Bronchial epithelial cell (primary cell): ENCODE measurements around the gene OPCML. TPM values are rescaled to one million over a fixed set of nuclear protein-coding genes. Genes with fewer than 3 reads are reported as not detected.
A peak's percentile ranks its signal among the peaks of the same experiment; 100 is the strongest.

ENCODE experiments used
- DNase-seq: peaks from one replicate; pipeline ENCODE4 v3.0.0-alpha.2; 2010; ENCODE audit warnings: low read depth
- FAIRE-seq: peaks from 2 replicates; lab custom pipeline; 2011; peaks lifted over from hg19 to GRCh38; lab: Jason Lieb, UNC
- H3K27me3 ChIP-seq: 2 replicates; pipeline ENCODE4 v1.5.1; 2011; ENCODE audit warnings: low read length; ENCODE audit not compliant: control insufficient read depth, insufficient read depth
- H3K36me3 ChIP-seq: 2 replicates; pipeline ENCODE4 v1.5.1; 2011; ENCODE audit warnings: low read length; ENCODE audit not compliant: control insufficient read depth, insufficient read depth
- H3K4me3 ChIP-seq: 2 replicates; pipeline ENCODE4 v1.5.1; 2011; ENCODE audit warnings: mild to moderate bottlenecking, low read depth, low read length, control low read depth
- total RNA-seq: library from RNA; depleted of rRNA; stranded (reverse); fragments of >200 nt; gene quantifications from 2 replicates; pipeline ENCODE4 v1.2.1, GENCODE V29; 2014
- TF ChIP-seq, protein P1 (sequence below): IDR thresholded peaks from 2 replicates; pipeline ENCODE4 v1.5.1; 2011; ENCODE audit warnings: mild to moderate bottlenecking, moderate library complexity, low read length, control low read depth, inconsistent platforms; ENCODE audit not compliant: insufficient read depth, severe bottlenecking

OPCML gene
- total RNA-seq, 1 donor from 2014 or later = not detected

DNA sequence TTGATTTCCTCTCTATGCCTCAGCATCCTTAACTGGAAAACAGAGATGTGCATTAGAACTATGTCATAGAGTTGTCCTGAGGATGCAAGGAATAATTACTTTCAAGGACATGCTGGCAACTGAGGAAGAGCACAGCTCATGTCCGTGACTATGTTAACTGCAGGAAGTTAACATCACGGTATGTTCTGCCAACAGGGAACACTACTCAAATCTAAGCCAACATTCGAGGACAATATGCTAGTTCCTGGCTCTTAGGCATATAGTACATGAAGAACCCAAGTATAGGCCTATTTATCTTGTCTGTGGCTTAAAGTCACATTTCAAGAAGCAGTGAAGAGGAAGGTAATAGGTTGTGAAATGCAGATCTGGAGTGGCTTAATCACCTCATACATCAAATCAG lies 1032.6 kb downstream of the OPCML start:
- TF ChIP-seq, protein P1, sequence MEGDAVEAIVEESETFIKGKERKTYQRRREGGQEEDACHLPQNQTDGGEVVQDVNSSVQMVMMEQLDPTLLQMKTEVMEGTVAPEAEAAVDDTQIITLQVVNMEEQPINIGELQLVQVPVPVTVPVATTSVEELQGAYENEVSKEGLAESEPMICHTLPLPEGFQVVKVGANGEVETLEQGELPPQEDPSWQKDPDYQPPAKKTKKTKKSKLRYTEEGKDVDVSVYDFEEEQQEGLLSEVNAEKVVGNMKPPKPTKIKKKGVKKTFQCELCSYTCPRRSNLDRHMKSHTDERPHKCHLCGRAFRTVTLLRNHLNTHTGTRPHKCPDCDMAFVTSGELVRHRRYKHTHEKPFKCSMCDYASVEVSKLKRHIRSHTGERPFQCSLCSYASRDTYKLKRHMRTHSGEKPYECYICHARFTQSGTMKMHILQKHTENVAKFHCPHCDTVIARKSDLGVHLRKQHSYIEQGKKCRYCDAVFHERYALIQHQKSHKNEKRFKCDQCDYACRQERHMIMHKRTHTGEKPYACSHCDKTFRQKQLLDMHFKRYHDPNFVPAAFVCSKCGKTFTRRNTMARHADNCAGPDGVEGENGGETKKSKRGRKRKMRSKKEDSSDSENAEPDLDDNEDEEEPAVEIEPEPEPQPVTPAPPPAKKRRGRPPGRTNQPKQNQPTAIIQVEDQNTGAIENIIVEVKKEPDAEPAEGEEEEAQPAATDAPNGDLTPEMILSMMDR = no peak
- FAIRE-seq = no peak
- no peak for DNase-seq
- H3K36me3 ChIP-seq = no peaks in the 10 kb centered on the region
- no peaks in the 10 kb centered on the region for H3K27me3 ChIP-seq
- no peak overlapping the region for H3K4me3 ChIP-seq

DNA sequence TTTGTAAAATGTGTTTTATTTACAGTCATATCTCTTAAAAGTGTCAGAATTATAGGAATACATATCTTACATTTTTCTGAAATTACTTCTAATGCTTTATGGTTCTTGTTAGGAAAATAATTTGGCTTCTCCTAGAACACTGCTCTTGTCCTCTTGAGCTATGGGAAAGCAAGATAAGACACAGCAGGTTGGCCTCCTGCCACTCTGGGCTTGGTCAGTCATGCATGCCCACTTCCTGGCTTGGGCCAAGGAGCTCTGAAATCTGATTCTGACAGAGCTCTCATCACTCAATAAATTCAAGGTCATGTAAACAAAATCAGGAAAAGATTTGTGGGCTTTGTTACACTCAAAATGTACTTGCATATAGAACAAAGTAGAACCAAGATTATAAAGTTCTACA lies 1036.0 kb downstream of the OPCML start:
- TF ChIP-seq, protein P1 = no peak
- Histone ChIP-seq H3K36me3 (no peaks in the 10 kb centered on the region), H3K4me3 (no peak overlapping the region), H3K27me3 (no peaks in the 10 kb centered on the region)
- DNase-seq (no peak), FAIRE-seq (no peak)

DNA sequence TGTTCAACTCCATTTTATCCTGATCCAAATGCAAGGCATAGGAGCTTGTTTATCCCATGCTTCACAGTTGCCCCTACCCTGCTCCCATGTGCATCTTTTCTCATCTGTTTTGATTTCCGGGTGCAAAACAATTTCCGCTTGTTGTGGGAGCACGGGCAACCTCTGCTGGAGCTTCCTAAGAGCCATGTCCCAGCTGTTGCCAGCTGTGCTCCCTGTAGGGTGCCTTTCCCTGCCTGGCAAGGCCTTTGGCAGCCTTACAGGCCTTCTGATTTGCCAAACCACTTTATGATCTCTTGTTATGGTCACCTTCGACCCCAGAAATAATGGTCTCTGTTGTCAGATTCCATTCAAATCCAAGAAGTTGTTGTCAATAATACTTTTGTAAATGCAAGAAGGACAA lies 1038.5 kb downstream of the OPCML start:
- TF ChIP-seq, protein P1 = no peak
- DNase-seq (no peak), FAIRE-seq (no peak)
- Histone ChIP-seq H3K27me3 (no peaks in the 10 kb centered on the region), H3K4me3 (no peak overlapping the region), H3K36me3 (no peaks in the 10 kb centered on the region)

DNA sequence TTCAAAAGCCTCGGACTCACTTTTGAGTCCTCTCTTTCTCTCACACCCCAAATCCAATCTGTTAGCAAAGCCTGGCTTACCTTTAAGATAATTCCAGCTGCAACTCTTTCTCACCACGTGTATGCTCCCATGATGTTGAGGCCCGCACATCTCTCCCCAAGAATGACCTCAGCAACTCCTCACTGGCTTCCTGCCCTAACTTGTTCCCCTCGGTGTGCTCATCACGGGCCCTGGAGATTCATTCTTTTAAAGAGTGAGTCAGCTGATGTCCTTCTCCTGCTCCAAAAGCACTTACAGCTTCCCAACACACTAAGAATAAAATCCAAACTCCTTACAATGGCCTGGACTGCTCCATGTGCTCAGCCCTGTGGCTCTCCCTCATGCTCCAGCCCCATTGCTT lies 1041.3 kb downstream of the OPCML start:
- FAIRE-seq = no peak
- Histone ChIP-seq H3K27me3 (no peaks in the 10 kb centered on the region), H3K36me3 (no peaks in the 10 kb centered on the region), H3K4me3 (no peak overlapping the region)
- TF ChIP-seq, protein P1 = no peak
- peak; percentile 62 for DNase-seq

DNA sequence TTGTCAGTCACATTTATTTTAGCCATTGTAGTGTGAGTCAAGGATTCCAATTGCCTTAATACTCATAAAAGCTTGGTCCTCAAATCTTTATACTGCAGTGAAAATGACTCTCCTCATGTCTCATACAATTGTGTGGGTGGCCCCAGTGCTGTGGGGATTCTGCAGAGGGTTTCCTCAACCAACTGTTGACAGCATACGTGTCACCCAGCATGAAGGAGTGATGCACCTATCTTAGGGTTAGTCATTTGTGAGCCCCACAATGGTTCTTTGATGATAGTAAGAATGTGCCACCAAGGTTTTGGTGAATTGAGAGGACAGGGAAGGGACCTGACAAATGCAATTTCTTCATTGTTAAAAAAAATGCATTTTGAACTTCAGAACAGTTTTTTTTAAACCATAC lies 1046.2 kb downstream of the OPCML start:
- TF ChIP-seq, protein P1 = no peak
- FAIRE-seq = no peak

DNA sequence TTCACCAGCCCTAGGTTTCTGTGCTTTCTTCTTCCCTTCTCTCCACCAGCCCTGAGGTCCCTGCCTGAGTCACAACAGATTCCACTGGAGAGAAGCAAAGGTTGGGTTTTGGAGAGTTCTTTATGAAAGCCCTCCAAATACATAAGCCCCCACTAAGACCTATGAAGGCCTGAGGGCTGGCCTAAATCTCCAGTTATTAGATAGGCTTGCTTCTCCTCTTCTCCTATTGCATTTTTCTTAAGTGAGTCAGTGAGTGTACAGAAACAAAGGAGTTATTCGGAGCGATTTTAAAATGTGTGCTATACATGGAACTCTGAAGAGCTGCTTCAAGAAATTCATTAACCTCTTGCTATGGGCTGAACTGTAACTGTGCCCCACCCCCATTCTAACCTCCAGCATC lies 1057.3 kb downstream of the OPCML start:
- H3K4me3 ChIP-seq = no peak overlapping the region
- DNase-seq (no peak), FAIRE-seq (peak; percentile 84)
- TF ChIP-seq, protein P1 = no peak
- no peaks in the 10 kb centered on the region for H3K36me3 ChIP-seq
- H3K27me3 ChIP-seq = no peaks in the 10 kb centered on the region

More for the DNA sequence above, 1046.2 kb downstream of the OPCML start:
- no peak for DNase-seq
- Histone ChIP-seq H3K36me3 (no peaks in the 10 kb centered on the region), H3K4me3 (no peak overlapping the region), H3K27me3 (no peaks in the 10 kb centered on the region)
